ENCODE measurements around the gene TNFRSF1B. TPM values are rescaled to one million over a fixed set of nuclear protein-coding genes. Genes with fewer than 3 reads are reported as not detected.

TNFRSF1B gene
- total and polyA plus RNA-seq, 2 of the 8 experiments (the other 6 are each of a cell fraction or from before 2014, with no cell fraction given) = 1.7 to 2.9 TPM

- H2BK12ac ChIP-seq (ENCODE audit: low read depth, low read length) = no peak overlapping the region
- H3K9ac ChIP-seq (replicated peaks in 1 of 4; ENCODE audit: extremely low read depth in 1 of 4, low read depth in 3 of 4, low read length in 3 of 4) = no peak overlapping the region
- H3K23me2 ChIP-seq (ENCODE audit: low read depth, low read length) = no peaks in the 10 kb centered on the region
- no peak overlapping the region for H4K8ac ChIP-seq (ENCODE audit: extremely low read depth, insufficient read depth, low read length)
- H2BK120ac ChIP-seq (replicated peaks; ENCODE audit: low read depth, low read length) = no peak overlapping the region
- H3K4me1 ChIP-seq (replicated peaks in 1 of 4; ENCODE audit: control insufficient read depth in 3 of 4, insufficient read depth in 4 of 4, low read length in 3 of 4) = no peaks in the 10 kb centered on the region
- no peak overlapping the region for H3K14ac ChIP-seq (ENCODE audit: insufficient read length)
- FAIRE-seq (no peak), DNase-seq (ENCODE audit: low read depth in 1 of 2, low spot score in 2 of 2) (no peak)
- no peak overlapping the region for H3K23ac ChIP-seq (ENCODE audit: insufficient read length)
- no peaks in the 10 kb centered on the region for H4K20me1 ChIP-seq (replicated peaks in 1 of 2; ENCODE audit: control insufficient read depth in 1 of 2, insufficient read depth in 2 of 2, low read length in 2 of 2)
- H3K36me3 ChIP-seq (ENCODE audit: control insufficient read depth in 2 of 4, insufficient read depth in 4 of 4, low read length in 3 of 4) = peaks cover 0 to 5% (median 2%) of the 10 kb centered on the region in 4 experiments; a peak in 5 of 8 replicates
- no peak overlapping the region for H3K56ac ChIP-seq (replicated peaks; ENCODE audit: insufficient read length, low read depth, low read length)
- H3K79me1 ChIP-seq (ENCODE audit: low read depth, low read length) = no peaks in the 10 kb centered on the region
- no peak overlapping the region for H2AFZ ChIP-seq (ENCODE audit: low read length)
- no peak overlapping the region for H3K18ac ChIP-seq (ENCODE audit: extremely low read depth, low read length)
- H3K27ac ChIP-seq (ENCODE audit: low read depth, low read length) = no peak overlapping the region
- H4K5ac ChIP-seq (ENCODE audit: insufficient read length, low read depth, low read length) = no peak overlapping the region
- H3K4ac ChIP-seq (replicated peaks; ENCODE audit: insufficient read length, low read depth, low read length) = no peak overlapping the region
- no peaks in the 10 kb centered on the region for H3K27me3 ChIP-seq (replicated peaks in 1 of 4; ENCODE audit: control insufficient read depth in 3 of 4, extremely low read depth in 1 of 4, insufficient read depth in 3 of 4, low read length in 3 of 4)
- no peak overlapping the region for H3K4me2 ChIP-seq (ENCODE audit: insufficient read depth in 1 of 2, low read depth in 2 of 2, low read length in 2 of 2)
- H2BK20ac ChIP-seq (ENCODE audit: low read length) = no peak overlapping the region
- no peak overlapping the region for H2AK5ac ChIP-seq (ENCODE audit: low read depth, low read length)
- H3K9me3 ChIP-seq (ENCODE audit: insufficient read depth in 2 of 2, low read depth in 1 of 2, low read length in 1 of 2) = no peaks in the 10 kb centered on the region
- ChIA-PET POLR2A (ENCODE audit: partially characterized antibody) (interaction anchor here (1.1 to 1.2 kb wide), 2 partner anchors 72 to 79 kb away, joined by 3 to 4 read pairs; no protein-coding TSS in a partner anchor), CTCF (ENCODE audit: partially characterized antibody) (interaction anchor here (0.6 to 12.6 kb wide), 36 partner anchors 9 to 253 kb away, joined by 3 to 503 read pairs (median 10); partner anchors contain the start of genes TNFRSF1B and VPS13D)
- H3K4me3 ChIP-seq (ENCODE audit: extremely low read depth in 1 of 4, insufficient read depth in 2 of 4, low read depth in 3 of 4, low read length in 4 of 4) = no peak overlapping the region
- no peak overlapping the region for H2BK5ac ChIP-seq (ENCODE audit: low read depth, low read length)
- H4K91ac ChIP-seq (replicated peaks; ENCODE audit: insufficient read length, low read length) = no peak overlapping the region
- no peak overlapping the region for H2BK15ac ChIP-seq (ENCODE audit: low read length)
- no peaks in the 10 kb centered on the region for H3K79me2 ChIP-seq (ENCODE audit: control insufficient read depth in 1 of 2, insufficient read depth in 2 of 2, low read length in 2 of 2)
- WGBS, 2 experiments (ENCODE audit: extremely low coverage in 1 of 2, insufficient coverage in 1 of 2, insufficient read length in 1 of 2, insufficient replicate concordance in 2 of 2, low coverage in 1 of 2, low lambda C conversion rate in 2 of 2, missing lambda C conversion rate in 1 of 2) = 88% methylated on average over 24 of the region's 24 CpGs; no CpG with 5 or more reads in 1 of the 2 experiments
Measured at GRCh38 chr1:12125422-12126355, 41.1 kb upstream of the TNFRSF1B start.

Measured in H1 (cell line).